Gastrocnemius medialis (tissue), 4 donors: ENCODE measurements around the gene CTXND2.

ENCODE experiments used
- POLR2A ChIP-seq, 2 donors: fragments of 450-650 bp; IDR thresholded peaks; one replicate each; pipeline ENCODE4 v1.6.1; 2017; ENCODE audit warnings: antibody characterized with exemption in 2 of 2, mild to moderate bottlenecking in 2 of 2, moderate library complexity in 2 of 2
- TF ChIP-seq, protein P1 (sequence below), 5 experiments: fragments of 450-650 bp in 3 of 5; fragments of 200-600 bp in 2 of 5; sonication (generic) in 2 of 5; IDR thresholded peaks in 4 of 5; conservative IDR thresholded peaks in 1 of 5; 1 replicate in 4 of 5; 2 replicates in 1 of 5; pipeline ENCODE4 v1.5.1; 2016 to 2019; ENCODE audit warnings: antibody characterized with exemption in 5 of 5, mild to moderate bottlenecking in 3 of 5, moderate library complexity in 3 of 5

- no peak for TF ChIP-seq POLR2A (IDR thresholded peaks at IDR 0.05)
- TF ChIP-seq, protein P1, sequence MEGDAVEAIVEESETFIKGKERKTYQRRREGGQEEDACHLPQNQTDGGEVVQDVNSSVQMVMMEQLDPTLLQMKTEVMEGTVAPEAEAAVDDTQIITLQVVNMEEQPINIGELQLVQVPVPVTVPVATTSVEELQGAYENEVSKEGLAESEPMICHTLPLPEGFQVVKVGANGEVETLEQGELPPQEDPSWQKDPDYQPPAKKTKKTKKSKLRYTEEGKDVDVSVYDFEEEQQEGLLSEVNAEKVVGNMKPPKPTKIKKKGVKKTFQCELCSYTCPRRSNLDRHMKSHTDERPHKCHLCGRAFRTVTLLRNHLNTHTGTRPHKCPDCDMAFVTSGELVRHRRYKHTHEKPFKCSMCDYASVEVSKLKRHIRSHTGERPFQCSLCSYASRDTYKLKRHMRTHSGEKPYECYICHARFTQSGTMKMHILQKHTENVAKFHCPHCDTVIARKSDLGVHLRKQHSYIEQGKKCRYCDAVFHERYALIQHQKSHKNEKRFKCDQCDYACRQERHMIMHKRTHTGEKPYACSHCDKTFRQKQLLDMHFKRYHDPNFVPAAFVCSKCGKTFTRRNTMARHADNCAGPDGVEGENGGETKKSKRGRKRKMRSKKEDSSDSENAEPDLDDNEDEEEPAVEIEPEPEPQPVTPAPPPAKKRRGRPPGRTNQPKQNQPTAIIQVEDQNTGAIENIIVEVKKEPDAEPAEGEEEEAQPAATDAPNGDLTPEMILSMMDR (IDR thresholded peaks at IDR 0.05 in 4 of 5, conservative IDR thresholded peaks at IDR 0.05 in 1 of 5), result no peak
Measured at GRCh38 chr1:150872572-150872971, 14.4 kb upstream of the CTXND2 start.
